HG02840 (cell line): ENCODE results near the gene CDCP1.
"Not testable (repeated sequence)": the region's sequence is repeated elsewhere in the genome, so short reads cannot be mapped to it uniquely, and the experiment has no call there.

Source experiments
- ATAC-seq: cut with Tn5 transposase; IDR thresholded peaks from one replicate; pipeline ENCODE4 v1.9.1; 2021; ENCODE audit warnings: mild to moderate bottlenecking, moderate library complexity, moderate number of reproducible peaks; ENCODE audit not compliant: unreplicated experiment, low FRiP score

The CDCP1 gene

DNA sequence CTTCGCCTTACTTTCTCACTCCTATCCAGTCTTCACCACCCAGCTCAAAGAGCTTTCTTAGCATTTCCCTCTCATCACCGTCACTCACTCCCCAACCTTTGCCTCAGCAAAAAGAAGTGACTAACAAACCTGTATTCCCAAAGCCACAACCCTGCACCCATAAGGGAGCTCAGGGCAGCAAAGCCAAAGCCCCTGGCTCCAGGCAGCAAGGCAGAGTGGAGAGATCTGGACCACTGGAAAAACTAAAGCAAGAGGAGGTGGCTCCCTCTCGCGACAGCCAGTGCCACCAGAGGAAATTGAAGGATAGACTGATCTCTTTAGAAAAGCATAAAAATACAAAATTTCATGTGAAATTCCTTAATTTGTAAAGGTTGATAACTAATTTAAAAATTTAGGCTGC is 25.1 kb upstream of the CDCP1 start:
- no peak for ATAC-seq

DNA sequence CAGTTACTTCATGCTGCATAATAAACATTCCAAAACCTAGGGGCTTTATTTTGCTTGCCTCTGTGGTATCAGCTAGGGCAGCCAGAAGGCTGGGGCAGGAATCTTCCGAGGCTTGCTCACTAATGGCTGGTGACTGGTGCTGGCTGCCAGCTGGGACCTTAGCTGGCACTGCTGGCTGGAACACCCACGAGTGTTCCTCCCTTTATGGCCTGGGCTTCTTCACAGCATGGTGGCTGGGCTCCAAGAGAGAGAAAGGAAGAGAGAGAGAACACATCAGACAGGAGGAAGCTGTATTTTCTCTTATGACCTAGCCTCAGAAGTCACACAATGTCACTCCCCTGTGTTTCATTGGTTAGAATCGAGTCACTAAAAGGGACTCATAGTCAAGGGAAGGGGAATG is 23.9 kb upstream of the CDCP1 start:
- no peak for ATAC-seq

DNA sequence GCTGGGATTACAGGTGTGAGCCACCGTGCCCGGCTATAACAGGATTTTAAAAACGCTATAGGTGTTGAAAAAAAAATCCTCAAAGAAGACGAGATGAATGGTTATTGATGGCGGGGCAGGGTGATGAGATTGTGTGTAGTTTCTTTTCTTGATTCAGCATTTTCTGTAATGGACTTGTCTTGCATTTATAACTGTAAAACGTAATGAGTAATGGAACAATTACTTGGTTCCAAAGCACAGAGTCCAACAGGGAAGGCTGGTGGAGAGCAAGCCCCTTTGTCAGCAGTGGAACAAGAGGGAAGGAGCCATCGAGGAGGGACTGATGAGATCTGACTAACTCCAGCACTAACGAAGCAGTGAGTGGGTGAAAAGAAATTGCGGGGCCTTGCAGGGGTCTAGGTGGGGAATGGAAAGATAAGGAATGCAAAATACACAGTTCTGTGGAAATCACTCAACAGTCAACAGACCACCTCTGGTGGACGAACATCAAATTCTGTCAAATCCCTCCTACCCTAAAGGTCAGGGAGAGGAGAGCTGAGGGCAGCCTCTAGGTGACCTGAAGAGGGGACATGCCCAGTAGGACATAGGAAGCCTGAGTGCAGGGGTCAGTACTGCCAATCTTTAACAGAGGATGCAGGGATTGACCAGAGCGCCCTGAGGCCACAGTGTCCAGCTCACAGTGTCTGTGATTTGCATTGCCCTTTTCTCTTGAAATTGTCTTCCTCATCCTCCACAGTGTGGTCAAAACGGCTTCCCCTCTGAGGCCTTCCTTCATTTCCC is 23.1 kb upstream of the CDCP1 start:
- no peak for ATAC-seq

DNA sequence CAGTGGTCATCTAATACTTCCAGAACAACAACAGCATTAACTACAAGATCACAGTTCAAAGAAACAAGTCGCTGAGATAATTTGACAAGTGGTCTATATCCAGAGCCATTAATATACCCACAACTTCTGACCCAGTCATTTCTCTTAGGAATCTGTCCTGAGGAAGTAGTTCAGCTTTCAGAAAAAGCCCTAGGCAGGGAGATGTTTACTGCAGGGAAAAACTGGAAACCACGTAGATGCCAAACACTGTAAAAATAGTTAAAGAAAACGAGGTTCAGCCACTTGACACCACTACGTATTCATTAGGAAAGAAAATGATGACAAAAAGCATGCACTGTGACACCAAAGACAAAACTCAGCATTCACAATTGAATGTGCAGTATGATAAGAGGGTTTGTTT is 22.3 kb upstream of the CDCP1 start:
- no peak for ATAC-seq

DNA sequence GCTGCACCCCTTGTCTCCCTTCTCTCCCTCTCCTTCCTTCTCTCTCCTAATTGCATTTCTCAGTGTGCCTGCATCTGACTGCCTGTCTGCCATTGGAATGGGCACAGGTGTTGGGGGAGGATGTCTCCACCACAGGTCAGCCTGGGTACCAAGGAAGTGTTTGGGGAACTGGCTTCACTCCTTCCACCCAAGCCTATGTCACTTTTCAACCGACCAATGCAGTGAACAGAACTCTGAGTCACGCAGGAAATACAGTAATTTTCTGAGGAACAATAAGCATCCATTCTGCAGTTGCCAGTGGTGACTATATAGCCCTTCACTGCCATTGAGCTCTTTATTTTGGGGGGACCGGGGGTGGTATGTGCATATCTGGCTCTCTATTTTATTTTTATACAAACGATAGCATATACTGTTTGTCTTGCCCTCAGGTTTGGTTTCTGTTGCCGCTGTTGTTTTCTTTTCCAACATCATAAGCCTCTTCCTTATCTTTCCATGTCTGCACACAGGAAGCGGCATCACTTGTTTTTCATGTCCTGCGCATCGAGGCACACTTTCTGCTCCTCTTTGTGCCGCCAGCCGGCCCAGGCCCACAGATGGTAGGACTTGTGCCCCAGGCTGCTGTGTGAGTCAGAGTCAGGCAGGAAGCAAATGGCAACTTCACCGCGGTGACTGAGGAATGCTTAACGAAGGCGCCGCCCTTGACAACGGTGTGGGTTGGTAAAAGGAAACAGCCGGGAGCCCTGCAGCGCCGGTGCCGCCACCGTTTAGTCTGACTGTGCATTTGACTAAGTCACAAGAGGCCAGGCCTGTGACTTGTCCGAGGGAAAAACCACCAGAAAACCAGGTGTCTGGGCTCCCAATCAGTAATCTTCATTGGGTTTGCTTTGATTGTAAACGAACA is 21.1 kb upstream of the CDCP1 start:
- no peak for ATAC-seq

DNA sequence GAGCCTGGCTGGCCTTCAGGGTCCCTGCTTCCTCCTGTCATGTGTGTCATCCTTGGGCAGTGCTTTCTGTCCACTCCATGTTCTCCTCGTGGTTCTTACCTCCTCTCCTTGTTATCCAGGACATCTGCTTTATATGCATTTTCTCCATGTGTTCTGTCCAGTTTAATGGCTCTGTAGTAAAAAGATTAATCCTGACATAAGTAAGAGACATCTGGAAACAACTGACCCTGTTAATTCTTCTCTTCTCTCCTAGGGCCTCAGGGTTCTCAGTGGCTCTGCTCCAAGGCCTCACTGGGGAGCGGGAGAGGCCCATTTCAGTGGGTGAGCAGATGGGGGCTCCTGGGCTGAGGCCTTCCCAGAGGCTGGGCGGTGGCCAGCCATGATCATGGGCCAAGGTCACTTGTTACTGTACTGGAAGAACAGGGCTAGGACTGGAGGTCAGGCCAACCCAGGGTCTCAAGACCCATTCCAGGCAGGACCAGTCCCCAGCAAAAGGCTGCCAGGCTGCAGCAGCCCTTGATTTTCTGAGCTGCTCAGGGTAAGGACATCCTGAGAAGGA is 20.2 kb upstream of the CDCP1 start:
- no peak for ATAC-seq

DNA sequence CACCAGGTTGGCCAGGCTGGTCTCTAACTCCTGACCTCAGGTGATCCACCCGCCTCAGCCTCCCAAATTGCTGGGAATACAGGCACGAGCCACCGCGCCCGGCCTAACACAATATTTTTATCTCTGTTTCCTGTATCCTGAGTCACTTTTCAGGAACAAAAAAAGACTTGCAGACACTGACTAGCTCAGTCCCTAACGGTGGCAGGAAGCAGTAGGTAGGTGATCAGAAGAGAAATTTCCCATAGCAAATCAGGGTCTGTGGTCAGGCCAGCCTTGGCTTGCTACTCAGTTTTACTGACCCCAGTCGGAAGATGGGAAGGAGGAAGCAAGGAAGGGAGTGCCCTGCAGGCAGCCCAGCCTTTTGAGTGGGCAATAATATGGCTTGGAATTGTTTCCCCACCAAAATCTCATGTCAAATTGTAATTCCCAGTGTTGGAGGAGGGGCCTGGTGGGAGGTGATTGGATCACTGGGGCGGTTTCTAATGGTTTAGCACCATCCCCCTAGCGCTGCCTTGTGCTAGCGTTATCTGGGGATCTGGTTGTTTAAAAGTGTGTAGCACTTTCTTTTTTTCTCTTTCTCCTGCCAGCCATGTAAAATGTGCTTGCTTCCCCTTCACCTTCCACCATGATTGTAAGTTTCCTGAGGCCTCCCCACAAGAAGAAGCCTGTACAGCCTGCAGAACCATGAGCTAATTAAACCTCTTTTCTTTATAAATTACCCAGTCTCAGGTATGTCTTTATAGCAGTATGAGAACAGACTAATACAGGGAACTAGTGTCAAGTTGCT is 19.5 kb upstream of the CDCP1 start:
- ATAC-seq, result no peak

DNA sequence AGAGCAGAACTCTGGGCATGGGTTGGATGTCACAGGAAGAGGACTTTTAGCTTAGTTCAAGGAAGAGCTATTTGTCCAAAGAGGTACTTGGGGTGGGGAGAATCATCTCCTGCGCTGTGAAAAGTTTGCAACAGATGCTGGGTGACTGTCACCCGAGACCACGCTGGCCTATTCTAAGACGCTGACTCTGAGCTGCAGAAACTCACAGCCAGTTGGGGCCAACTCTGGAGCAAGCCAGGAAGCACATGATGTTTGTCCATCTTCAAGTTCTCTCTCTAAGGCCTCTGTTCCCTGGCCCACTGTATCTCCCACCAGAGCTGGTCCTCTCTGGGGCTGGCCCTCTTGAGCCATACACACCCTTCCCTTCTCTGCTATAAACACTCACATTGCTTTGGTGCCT is 17.9 kb upstream of the CDCP1 start:
- ATAC-seq, result no peak

DNA sequence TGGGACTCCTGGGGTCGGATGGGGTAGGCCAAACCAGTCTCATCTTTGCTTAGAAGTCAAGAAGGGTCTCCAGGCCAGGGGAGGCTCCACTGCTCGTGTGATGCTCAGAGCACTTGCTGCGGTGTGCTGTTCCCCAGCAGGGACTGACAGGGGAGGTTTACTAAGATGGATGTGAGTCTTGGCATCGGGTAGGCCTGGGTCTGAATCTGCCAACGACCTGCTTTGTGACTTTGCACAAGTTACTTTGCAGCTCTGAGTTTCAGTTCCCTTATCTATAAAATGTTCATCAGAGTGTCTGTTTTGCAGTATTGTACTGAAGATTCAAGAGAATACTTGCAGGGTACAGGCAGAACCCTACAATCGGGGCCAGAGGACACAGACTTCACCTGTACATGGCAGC is 17.3 kb upstream of the CDCP1 start:
- ATAC-seq, result no peak

DNA sequence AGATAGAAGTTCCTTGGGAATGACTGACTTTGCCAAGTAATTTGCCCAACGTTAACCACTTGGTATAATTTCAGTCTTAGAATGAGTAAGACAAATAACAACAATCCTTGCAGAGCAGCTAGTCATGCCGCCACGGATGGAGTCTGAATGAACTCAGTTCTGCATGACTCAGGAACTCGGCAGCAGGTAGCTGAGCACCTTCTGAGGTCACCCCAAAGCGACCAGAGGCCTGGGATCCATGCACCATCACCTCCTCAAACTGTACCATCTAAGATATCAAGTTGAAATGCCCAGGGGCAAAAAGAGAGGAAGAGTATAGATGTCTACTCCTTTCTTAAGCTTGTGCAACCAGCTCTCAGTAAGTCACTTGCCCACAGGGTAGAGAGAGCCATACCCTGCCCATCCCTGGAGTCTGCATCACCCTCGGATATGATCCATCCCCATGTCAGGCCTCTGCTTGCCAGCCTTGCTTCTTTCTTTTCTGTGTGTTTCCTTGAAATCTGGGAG is 8.5 kb upstream of the CDCP1 start:
- no peak for ATAC-seq

DNA sequence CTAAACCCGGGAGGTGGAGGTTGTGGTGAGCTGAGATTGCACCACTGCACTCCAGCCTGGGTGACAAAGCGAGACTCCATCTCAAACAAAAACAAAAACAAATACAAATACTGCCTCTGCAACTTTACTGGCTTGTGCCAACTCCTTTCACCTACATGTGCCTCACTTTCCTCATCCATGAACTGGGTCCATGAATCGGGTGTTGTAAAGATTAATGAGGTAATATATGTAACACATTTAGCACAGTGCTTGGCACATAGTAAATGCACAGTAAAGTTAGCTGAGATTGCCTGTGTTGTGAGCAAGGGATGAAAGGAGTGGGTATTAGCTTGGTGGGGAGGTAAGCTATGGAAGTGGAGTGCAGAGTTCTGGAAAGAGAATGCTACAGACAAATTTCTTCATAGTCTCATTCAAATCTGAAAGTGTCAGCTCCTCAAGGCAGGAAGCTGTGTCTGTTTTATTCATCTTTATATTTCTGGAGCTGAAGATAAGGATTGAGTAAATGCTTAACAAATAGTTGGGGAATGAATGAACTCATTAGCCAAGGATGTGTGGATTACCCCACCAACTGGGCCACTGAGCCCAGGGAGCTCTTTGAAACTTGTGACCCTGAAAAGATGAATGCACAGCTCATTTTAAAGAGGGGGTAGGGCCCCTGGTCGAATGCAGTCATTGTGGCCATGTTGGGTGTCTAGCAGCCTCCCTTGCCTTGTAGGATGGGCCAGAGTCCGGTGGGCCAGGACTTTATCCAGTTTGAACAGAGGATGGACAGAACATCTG is 7.7 kb upstream of the CDCP1 start:
- ATAC-seq, result no peak

DNA sequence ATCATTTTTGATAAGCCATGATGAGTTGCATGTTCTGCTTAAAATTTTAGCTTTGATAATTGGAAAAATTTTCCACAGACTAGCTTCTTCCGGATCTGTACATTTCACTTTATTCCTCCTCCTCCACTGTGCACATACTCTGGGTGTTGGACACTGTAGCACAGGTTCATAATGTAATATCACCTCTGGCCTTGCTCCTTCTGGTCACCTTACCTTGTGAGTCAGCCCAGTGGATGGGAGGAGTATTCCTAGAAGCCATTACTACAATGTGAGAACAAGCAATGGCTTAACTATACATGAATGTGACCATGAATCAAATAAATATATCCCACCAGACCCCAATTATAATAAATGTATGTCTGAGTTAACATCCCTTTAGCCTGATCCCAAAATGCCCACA is 6.1 kb upstream of the CDCP1 start:
- no peak for ATAC-seq

DNA sequence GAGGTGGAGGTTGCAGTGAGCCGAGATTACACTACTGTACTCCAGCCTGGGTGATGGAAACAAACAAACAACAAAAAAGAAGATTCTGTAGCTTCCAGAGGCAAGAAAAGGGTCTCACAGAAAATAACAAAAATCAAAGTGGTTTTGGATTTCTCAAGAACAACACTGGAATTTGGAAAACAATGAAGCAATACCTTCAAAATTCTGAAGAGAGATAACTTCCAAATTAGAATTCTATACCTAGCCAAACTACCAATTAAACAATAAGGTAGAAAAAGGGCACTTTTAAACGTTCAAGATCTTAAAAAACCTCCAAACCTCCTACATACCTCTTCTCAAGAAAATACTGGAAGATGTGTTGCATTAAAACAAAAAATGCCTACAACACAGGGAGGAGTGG is 4.9 kb upstream of the CDCP1 start:
- ATAC-seq, result no peak

DNA sequence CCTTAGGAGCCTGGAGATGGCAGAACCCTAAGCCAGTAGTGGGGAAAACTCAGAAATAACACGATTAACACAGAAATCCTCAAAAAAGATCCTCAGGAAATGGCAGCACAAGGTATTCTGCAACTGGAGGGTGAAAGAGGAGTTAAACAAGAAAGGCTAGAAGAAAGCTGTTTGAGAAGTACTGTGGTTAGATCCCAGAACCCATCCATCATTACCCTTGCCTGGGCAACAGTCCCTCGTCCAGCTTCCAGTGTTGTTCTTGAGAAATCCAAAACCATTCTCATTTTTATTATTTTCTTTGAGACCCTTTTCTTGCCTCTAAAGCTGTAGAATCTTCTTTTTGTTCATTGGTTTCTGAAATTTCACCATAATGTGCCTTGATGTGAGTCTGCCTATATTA is 2.7 kb upstream of the CDCP1 start:
- no peak for ATAC-seq

DNA sequence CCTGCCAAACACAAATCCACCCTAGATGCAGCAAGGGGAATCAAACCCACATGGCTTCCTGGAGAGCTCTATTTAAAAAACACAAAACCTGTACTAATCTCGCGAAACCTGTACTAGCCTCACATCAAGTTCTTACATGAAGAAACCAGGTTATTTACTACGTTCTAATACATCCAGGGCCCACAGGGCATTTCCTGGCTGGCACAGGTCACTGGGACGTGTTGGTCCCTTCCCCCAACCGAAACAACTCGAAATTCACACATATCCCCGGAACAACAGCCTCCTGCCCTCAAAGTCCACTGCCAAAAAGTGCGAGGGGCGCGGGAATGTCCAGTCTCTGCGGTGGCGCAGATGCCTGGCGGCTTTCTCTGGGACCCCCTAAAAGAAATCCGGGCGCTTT is 955 bp downstream of the CDCP1 start:
- no peak for ATAC-seq

DNA sequence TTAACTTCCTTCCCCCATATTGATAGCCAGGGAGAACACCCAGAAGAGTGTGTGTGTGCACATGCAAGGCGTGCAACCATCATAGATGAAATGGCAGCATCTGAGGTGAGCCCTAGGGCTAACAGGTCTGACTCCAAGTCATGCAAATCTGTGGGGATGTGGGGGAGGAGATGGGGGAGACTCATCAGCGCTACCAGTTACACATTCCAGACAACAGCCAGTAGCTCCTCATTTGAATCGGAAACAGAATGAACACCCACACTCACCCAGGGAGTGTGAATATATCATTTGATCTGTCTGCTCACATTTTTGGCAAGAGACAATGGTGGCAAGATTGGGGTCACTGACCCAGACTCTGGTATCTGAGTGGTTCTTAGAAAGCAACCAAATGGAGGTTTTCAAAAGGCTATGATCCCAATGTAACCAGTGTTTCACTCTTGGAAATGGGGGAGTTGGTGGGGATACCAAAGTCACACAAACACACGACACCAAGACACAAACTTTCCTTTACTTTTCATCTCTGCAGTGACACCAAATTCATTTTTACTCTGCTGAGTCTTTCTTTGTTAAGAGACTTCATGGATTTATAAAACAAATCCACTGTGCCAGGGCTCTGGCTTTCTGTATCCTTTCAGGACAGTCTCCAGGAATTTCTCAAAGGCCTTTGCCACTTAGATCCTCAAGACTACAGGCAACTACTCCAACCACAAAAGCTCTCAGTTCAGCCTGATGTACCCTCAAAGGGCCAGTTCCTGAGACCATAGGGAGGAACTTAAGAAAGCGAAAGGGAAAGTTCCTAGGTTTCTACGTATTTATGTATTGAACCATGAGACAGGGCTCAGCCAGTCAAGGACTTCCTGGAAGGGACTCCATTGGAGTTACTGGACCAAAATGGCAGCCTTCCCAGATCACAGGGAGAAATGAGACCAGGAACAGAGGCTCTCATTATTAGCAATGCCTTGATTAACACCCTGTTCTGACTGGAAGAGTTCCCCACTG is 2.2 kb downstream of the CDCP1 start:
- ATAC-seq, result no peak

DNA sequence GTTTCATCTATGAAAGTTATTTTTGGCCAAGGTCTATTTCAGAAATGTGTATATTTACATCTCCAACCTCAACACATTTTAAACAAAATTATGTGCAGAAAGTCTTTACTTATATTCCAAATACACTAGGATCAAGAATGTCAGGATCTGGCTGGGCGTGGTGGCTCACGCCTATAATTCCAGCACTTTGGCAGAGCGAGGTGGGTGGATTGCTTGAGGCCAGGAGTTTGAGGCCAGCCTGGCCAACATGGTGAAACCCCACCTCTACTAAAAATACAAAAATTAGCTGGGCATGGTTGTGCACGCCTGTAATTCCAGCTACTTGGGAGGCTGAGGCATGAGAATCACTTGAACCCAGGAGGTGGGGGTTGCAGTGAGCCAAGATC is 5.4 kb downstream of the CDCP1 start:
- ATAC-seq, result not testable (repeated sequence)

DNA sequence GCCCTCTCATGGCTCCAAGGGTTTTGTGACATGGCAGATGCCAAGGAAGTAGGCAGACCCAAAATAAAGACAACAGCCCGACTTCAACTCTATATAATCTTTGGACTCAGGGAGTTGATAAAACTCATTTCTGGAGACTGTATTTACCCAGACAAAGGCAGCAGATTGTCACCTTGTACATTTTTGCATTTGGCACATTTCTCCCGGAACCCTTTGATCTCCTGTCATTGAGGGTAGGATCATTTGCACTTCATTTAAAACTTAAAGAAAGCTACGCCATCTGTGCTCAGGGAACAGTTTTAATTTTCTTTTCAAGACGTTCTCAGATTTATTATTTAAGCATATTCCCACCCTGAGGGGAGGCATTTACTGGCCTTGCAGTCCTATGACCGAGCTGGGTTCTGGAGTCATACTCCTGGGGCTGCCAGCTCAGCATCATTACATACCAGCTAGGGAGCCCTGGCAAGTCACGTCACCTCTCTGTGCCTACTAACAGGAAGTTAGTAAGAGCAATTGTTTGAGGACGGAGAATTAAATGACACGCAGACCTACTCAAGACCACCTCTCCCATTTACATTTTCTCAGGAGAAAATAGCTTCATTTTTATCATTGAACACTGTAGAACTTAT is 5.9 kb downstream of the CDCP1 start:
- ATAC-seq, result no peak
